DMS153 (cell line): ENCODE results near the gene SLC27A5.
"Not testable (repeated sequence)": the region's sequence is repeated elsewhere in the genome, so short reads cannot be mapped to it uniquely, and the experiment has no call there.

Experiments
- DNase-seq: peaks from one replicate; lab custom pipeline; 2025; lab: John Stamatoyannopoulos, UW

The SLC27A5 gene

GRCh38 chr19:58497634-58498170 lies 14.1 kb downstream of the SLC27A5 start:
- no peak for DNase-seq

- no peak for DNase-seq
Measured at GRCh38 chr19:58492265-58492664, 19.5 kb downstream of the SLC27A5 start.

- DNase-seq: no peak
Measured at GRCh38 chr19:58491393-58491792, 20.4 kb downstream of the SLC27A5 start.

- not testable (repeated sequence) for DNase-seq
Measured at GRCh38 chr19:58484349-58484748, 27.4 kb downstream of the SLC27A5 start.

GRCh38 chr19:58483776-58484175 lies 28.0 kb downstream of the SLC27A5 start:
- no peak for DNase-seq

- DNase-seq: no peak
Measured at GRCh38 chr19:58482372-58482771, 29.4 kb downstream of the SLC27A5 start.

- DNase-seq: no peak
Measured at GRCh38 chr19:58480831-58481230, 31.0 kb downstream of the SLC27A5 start.

- no peak for DNase-seq
Measured at GRCh38 chr19:58480481-58480830, 31.3 kb downstream of the SLC27A5 start.

GRCh38 chr19:58479736-58480480 lies 31.9 kb downstream of the SLC27A5 start:
- no peak for DNase-seq

GRCh38 chr19:58479303-58479702 lies 32.5 kb downstream of the SLC27A5 start:
- no peak for DNase-seq

GRCh38 chr19:58477871-58478270 lies 33.9 kb downstream of the SLC27A5 start:
- no peak for DNase-seq

- DNase-seq: no peak
Measured at GRCh38 chr19:58477130-58477529, 34.7 kb downstream of the SLC27A5 start.

GRCh38 chr19:58476498-58477015 lies 35.2 kb downstream of the SLC27A5 start:
- DNase-seq: no peak

GRCh38 chr19:58475714-58476497 lies 35.9 kb downstream of the SLC27A5 start, which contains the start of gene ZNF446:
TSS of gene ZNF446 (plus strand) at chr19:58476352. CDS start at chr19:58477219, 867 bp downstream.
- DNase-seq: peak; percentile 96

GRCh38 chr19:58474997-58475713 lies 36.6 kb downstream of the SLC27A5 start:
- DNase-seq: no peak

- no peak for DNase-seq
Measured at GRCh38 chr19:58474291-58474996, 37.3 kb downstream of the SLC27A5 start.

- no peak for DNase-seq
Measured at GRCh38 chr19:58473775-58474174, 38.0 kb downstream of the SLC27A5 start.

- DNase-seq: no peak
Measured at GRCh38 chr19:58471736-58472135, 40.1 kb downstream of the SLC27A5 start.

- DNase-seq: not testable (repeated sequence)
Measured at GRCh38 chr19:58470837-58471543, 40.8 kb downstream of the SLC27A5 start.

- no peak for DNase-seq
Measured at GRCh38 chr19:58469241-58470013, 42.4 kb downstream of the SLC27A5 start.
